Esophagus muscularis mucosa (tissue), 4 donors: Measurements from ENCODE around the gene INPPL1. TPM values are rescaled to one million over a fixed set of nuclear protein-coding genes. Genes with fewer than 3 reads are reported as not detected.
"Not testable (repeated sequence)": the region's sequence is repeated elsewhere in the genome, so short reads cannot be mapped to it uniquely, and the experiment has no call there.

Experiments
- DNase-seq: peaks from one replicate; pipeline ENCODE4 v3.0.0-alpha.2; 2017; ENCODE audit errors: extremely low spot score
- H3K27ac ChIP-seq, 4 donors: fragments of 200-600 bp; sonication (generic); replicated peaks in 1 of 4; 1 replicate in 3 of 4; 2 replicates in 1 of 4; pipeline ENCODE4 v1.5.1; 2016 to 2019; ENCODE audit warnings: mild to moderate bottlenecking in 1 of 4
- H3K27me3 ChIP-seq, 4 donors: fragments of 200-600 bp; sonication (generic); one replicate each; pipeline versions ENCODE4 v1.5.1 to v1.6.0; 2016 to 2019
- H3K36me3 ChIP-seq, 4 donors: fragments of 200-600 bp; sonication (generic); one replicate each; pipeline ENCODE4 v1.5.1; 2016 to 2019
- H3K4me1 ChIP-seq, 4 donors: fragments of 200-600 bp; sonication (generic); one replicate each; pipeline ENCODE4 v1.5.1; 2016 to 2019
- H3K4me3 ChIP-seq, 4 donors: fragments of 200-600 bp; sonication (generic); 1 replicate in 2 of 4; 2 replicates in 2 of 4; pipeline ENCODE4 v1.5.1; 2016 to 2019; ENCODE audit warnings: mild to moderate bottlenecking in 4 of 4, moderate library complexity in 1 of 4
- H3K9me3 ChIP-seq, 4 donors: fragments of 200-600 bp; sonication (generic); 1 replicate in 3 of 4; 2 replicates in 1 of 4; pipeline ENCODE4 v1.5.1; 2016 to 2019
- CTCF ChIP-seq, 3 experiments: fragments of 200-600 bp in 2 of 3; fragments of 450-650 bp in 1 of 3; sonication (generic) in 2 of 3; IDR thresholded peaks; one replicate each; pipeline ENCODE4 v1.5.1; 2017 to 2019; ENCODE audit warnings: antibody characterized with exemption in 3 of 3, mild to moderate bottlenecking in 2 of 3, moderate library complexity in 1 of 3
- EP300 ChIP-seq: sonication (generic); formaldehyde crosslinking; IDR thresholded peaks from one replicate; pipeline ENCODE4 v1.6.1; 2017; ENCODE audit warnings: antibody characterized with exemption
- POLR2A ChIP-seq: fragments of 450-650 bp; IDR thresholded peaks from one replicate; pipeline ENCODE4 v1.6.1; 2017; ENCODE audit warnings: antibody characterized with exemption, moderate library complexity, mild to moderate bottlenecking, low read depth
- POLR2AphosphoS5 ChIP-seq, 2 donors: sonication (generic); formaldehyde crosslinking; IDR thresholded peaks; one replicate each; pipeline ENCODE4 v1.6.1; 2017; ENCODE audit warnings: antibody characterized with exemption in 2 of 2
- WGBS: methylation state at CpG from one replicate; pipeline ENCODE4 v1.1.5; 2018; 5-methylcytosine and 5-hydroxymethylcytosine counted together
- intact Hi-C: fragments of 100-400 bp; cut with DNase I; formaldehyde crosslinking; loops from one replicate; pipeline ENCODE4 v1.15.1; 2023
- total RNA-seq, 4 donors: library from RNA; depleted of rRNA; stranded (reverse); fragments of >200 nt; gene quantifications; one replicate each; pipeline versions ENCODE4 v1.1.0 to v1.2.1, GENCODE V29; 2016

Gene INPPL1
- total RNA-seq, 4 donors from 2014 or later, result 61.6 to 158 (median 100) TPM

GRCh38 chr11:72259490-72259889 is 34.9 kb downstream of the INPPL1 start:
- H3K27me3 ChIP-seq, result no peaks in the 10 kb centered on the region
- WGBS, result 90% methylated on average over 2 of the region's 2 CpGs
- no peak overlapping the region for H3K4me3 ChIP-seq
- H3K27ac ChIP-seq, result no peak overlapping the region
- DNase-seq, result no peak
- H3K9me3 ChIP-seq, result no peaks in the 10 kb centered on the region
- no peaks in the 10 kb centered on the region for H3K4me1 ChIP-seq
- no peaks in the 10 kb centered on the region for H3K36me3 ChIP-seq
- intact Hi-C loops, result no loop called here
- TF ChIP-seq POLR2AphosphoS5 (IDR thresholded peaks at IDR 0.05), result no peak
- no peak for TF ChIP-seq POLR2A
- TF ChIP-seq CTCF (IDR thresholded peaks at IDR 0.05), result no peak
- TF ChIP-seq EP300, result no peak

GRCh38 chr11:72260574-72260973 is 36.0 kb downstream of the INPPL1 start:
- intact Hi-C loops, result no loop called here
- no peaks in the 10 kb centered on the region for H3K27me3 ChIP-seq
- 66% methylated on average over 5 of the region's 5 CpGs for WGBS
- H3K27ac ChIP-seq, result no peak overlapping the region
- DNase-seq, result no peak
- H3K9me3 ChIP-seq, result no peaks in the 10 kb centered on the region
- H3K36me3 ChIP-seq, result no peaks in the 10 kb centered on the region
- H3K4me1 ChIP-seq, result no peaks in the 10 kb centered on the region
- TF ChIP-seq EP300, result no peak
- TF ChIP-seq CTCF (IDR thresholded peaks at IDR 0.05), result no peak
- TF ChIP-seq POLR2AphosphoS5 (IDR thresholded peaks at IDR 0.05), result no peak
- no peak for TF ChIP-seq POLR2A
- H3K4me3 ChIP-seq, result no peak overlapping the region

GRCh38 chr11:72263361-72263760 is 38.8 kb downstream of the INPPL1 start:
- H3K36me3 ChIP-seq, result no peaks in the 10 kb centered on the region
- no peaks in the 10 kb centered on the region for H3K9me3 ChIP-seq
- no peak for DNase-seq
- H3K4me1 ChIP-seq, result no peaks in the 10 kb centered on the region
- no peaks in the 10 kb centered on the region for H3K27me3 ChIP-seq
- H3K27ac ChIP-seq, result no peak overlapping the region
- TF ChIP-seq POLR2AphosphoS5 (IDR thresholded peaks at IDR 0.05) (no peak), EP300 (no peak), CTCF (IDR thresholded peaks at IDR 0.05) (no peak), POLR2A (no peak)
- 76% methylated on average over 4 of the region's 4 CpGs for WGBS
- H3K4me3 ChIP-seq, result no peak overlapping the region
- intact Hi-C loops, result no loop called here

- Histone ChIP-seq H3K27me3 (peaks cover 0 to 16% (median 0%) of the 10 kb centered on the region in 4 donors), H3K4me3 (no peak overlapping the region), H3K9me3 (no peaks in the 10 kb centered on the region), H3K4me1 (no peaks in the 10 kb centered on the region), H3K36me3 (no peaks in the 10 kb centered on the region), H3K27ac (no peak overlapping the region)
- intact Hi-C loops, result no loop called here
- DNase-seq, result no peak
- no peak for TF ChIP-seq EP300
- TF ChIP-seq CTCF (IDR thresholded peaks at IDR 0.05), result no peak
- no peak for TF ChIP-seq POLR2A
Measured at GRCh38 chr11:72265951-72266350, 41.4 kb downstream of the INPPL1 start.

GRCh38 chr11:72266960-72267359 is 42.4 kb downstream of the INPPL1 start:
- H3K4me3 ChIP-seq, intact Hi-C loops, H3K27ac ChIP-seq, DNase-seq, H3K9me3 ChIP-seq, H3K36me3 ChIP-seq, H3K4me1 ChIP-seq: not testable (repeated sequence)
- 83% methylated on average over 5 of the region's 5 CpGs for WGBS
- H3K27me3 ChIP-seq, result peaks cover 0 to 25% (median 0%) of the 10 kb centered on the region in 4 donors
